B cell (primary cell): Measurements from ENCODE around the gene TRAPPC11.

Experiments used
- EZH2 ChIP-seq: IDR thresholded peaks from 2 replicates; pipeline ENCODE4 v1.6.1; 2012; ENCODE audit warnings: borderline replicate concordance, low read depth, mild to moderate bottlenecking, moderate library complexity, low read length; ENCODE audit not compliant: insufficient read depth, poor library complexity, severe bottlenecking
- TF ChIP-seq, protein P1 (sequence below): fragments of 200-600 bp; IDR thresholded peaks from one replicate; pipeline ENCODE4 v1.8.0; 2022; ENCODE audit warnings: antibody characterized with exemption, mild to moderate bottlenecking

DNA sequence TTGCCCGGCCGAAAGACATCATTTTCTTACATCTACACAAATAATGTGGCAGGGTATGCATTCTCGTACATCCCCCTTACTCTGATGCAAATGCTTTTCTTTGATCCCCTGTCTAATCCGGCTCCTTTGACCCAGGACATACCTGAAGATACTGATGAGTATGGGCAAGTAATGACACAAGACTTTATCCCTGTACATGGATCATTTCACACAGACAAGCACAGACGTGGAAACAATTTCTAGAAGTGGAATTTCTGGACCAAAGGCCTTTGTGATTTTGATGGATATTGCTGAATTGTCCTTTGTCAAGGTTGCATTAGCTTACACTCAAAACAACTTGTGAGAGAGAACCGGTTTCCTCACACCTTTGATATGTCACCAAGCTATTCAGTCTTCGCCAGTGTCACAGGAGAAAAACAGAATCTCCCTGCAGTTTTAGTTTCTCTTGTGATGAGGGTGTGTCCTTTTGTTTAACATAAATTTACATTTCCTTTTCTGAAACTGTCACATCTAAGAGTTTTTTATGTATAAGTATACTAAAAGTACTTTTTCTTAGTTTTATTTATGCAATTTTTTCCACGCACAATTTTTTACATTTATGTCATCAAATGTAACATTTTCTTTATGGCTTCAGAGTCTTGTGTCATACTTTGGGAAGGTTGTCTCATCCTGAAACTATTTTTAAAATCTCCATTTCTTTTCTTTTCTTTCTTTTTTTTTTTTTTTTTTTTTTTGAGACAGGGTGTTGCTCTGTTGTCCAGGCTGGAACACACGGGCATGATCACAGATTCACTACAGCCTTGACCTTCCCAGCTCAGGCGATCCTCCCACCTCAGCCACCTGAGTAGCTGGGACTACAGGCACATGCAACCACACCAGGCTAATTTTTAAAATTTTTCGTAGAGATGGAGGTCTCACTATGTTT, 25.4 kb upstream of the TRAPPC11 start:
- TF ChIP-seq EZH2: no peak
- TF ChIP-seq, protein P1, sequence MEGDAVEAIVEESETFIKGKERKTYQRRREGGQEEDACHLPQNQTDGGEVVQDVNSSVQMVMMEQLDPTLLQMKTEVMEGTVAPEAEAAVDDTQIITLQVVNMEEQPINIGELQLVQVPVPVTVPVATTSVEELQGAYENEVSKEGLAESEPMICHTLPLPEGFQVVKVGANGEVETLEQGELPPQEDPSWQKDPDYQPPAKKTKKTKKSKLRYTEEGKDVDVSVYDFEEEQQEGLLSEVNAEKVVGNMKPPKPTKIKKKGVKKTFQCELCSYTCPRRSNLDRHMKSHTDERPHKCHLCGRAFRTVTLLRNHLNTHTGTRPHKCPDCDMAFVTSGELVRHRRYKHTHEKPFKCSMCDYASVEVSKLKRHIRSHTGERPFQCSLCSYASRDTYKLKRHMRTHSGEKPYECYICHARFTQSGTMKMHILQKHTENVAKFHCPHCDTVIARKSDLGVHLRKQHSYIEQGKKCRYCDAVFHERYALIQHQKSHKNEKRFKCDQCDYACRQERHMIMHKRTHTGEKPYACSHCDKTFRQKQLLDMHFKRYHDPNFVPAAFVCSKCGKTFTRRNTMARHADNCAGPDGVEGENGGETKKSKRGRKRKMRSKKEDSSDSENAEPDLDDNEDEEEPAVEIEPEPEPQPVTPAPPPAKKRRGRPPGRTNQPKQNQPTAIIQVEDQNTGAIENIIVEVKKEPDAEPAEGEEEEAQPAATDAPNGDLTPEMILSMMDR: no peak
